ENCODE data around the gene RECK. TPM values are rescaled to one million over a fixed set of nuclear protein-coding genes. Genes with fewer than 3 reads are reported as not detected.

The RECK gene
- total and polyA plus RNA-seq, 2 donors (not counting 1 experiment from before 2014, with no cell fraction given): 98.4 to 212 TPM

DNA sequence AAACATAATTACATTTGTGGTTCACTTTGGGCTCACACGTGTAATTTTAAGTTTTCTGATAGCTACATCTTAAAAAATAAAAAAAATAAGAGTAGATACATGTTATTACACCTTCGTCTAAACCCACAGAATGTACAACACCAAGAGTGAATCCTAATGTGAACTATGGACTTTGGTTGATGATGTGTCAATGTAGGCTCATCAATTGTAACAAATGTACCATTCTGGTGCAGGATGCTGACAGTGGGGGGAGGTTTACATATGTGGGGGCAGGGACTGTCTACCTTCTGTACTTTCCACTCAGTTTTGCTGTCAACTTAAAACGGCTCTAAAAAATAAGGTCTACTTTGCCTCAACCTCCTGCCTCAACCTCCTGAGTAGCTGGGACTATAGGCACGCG, 2.5 kb upstream of the RECK start:
- peaks cover 17% of the 10 kb centered on the region for H3K4me1 ChIP-seq (ENCODE audit: control insufficient read depth, extremely low read depth, insufficient read depth, low read length)
- no peak overlapping the region for H3K9ac ChIP-seq (ENCODE audit: insufficient read depth, low read length)

DNA sequence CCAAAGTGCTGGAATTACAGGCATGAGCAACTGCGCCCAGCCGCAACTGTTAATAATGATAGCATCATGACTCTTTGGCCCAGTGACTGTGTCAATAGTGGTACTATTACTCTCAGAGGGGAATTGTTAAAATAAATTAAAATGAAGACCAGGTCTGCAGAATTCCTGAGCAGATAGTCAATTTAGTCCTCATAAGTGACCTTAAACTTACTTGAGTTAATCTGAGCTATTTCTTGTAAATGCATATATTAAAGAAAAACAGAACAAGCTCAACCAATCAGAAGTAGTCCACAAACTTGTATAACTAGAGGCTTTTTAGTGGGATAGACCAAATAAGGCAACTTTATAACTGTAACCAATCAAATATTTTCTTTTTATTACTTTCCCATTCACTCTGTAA, 1.7 kb upstream of the RECK start:
- no peak overlapping the region for H2AFZ ChIP-seq (ENCODE audit: low read length)
- H3K4me1 ChIP-seq (ENCODE audit: control insufficient read depth, extremely low read depth, insufficient read depth, low read length): peaks cover 14% of the 10 kb centered on the region
- H3K4me2 ChIP-seq (ENCODE audit: extremely low read depth, insufficient read depth, low read length): no peak overlapping the region
- no peak overlapping the region for H3K9ac ChIP-seq (ENCODE audit: insufficient read depth, low read length)
- no peaks in the 10 kb centered on the region for H3K27me3 ChIP-seq (ENCODE audit: control insufficient read depth, insufficient read depth, low read length)
- H3K9me3 ChIP-seq (ENCODE audit: control insufficient read depth, insufficient read depth, low read depth, low read length): no peaks in the 10 kb centered on the region
- H3K27ac ChIP-seq (ENCODE audit: insufficient read depth, low read length): no peak overlapping the region
- TF ChIP-seq EZH2 (IDR thresholded peaks at IDR 0.05; ENCODE audit: low read length, missing control alignments): no peak
- TF ChIP-seq, protein P1, sequence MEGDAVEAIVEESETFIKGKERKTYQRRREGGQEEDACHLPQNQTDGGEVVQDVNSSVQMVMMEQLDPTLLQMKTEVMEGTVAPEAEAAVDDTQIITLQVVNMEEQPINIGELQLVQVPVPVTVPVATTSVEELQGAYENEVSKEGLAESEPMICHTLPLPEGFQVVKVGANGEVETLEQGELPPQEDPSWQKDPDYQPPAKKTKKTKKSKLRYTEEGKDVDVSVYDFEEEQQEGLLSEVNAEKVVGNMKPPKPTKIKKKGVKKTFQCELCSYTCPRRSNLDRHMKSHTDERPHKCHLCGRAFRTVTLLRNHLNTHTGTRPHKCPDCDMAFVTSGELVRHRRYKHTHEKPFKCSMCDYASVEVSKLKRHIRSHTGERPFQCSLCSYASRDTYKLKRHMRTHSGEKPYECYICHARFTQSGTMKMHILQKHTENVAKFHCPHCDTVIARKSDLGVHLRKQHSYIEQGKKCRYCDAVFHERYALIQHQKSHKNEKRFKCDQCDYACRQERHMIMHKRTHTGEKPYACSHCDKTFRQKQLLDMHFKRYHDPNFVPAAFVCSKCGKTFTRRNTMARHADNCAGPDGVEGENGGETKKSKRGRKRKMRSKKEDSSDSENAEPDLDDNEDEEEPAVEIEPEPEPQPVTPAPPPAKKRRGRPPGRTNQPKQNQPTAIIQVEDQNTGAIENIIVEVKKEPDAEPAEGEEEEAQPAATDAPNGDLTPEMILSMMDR (conservative IDR thresholded peaks at IDR 0.05 in 1 of 2, IDR thresholded peaks at IDR 0.05 in 1 of 2; ENCODE audit: low read depth in 1 of 2, low read length in 2 of 2): no peak
- no peak for DNase-seq (ENCODE audit: low read depth in 2 of 2)
- no peaks in the 10 kb centered on the region for H4K20me1 ChIP-seq (ENCODE audit: control insufficient read depth, extremely low read depth, insufficient read depth, low read length)
- H3K4me3 ChIP-seq (replicated peaks in 1 of 4; ENCODE audit: control extremely low read depth in 1 of 4, insufficient read depth in 1 of 4, low read depth in 3 of 4, low read length in 4 of 4): no peak overlapping the region
- H3K36me3 ChIP-seq (ENCODE audit: control insufficient read depth, insufficient read depth, low read length): no peaks in the 10 kb centered on the region
- peaks cover 29% of the 10 kb centered on the region for H3K79me2 ChIP-seq (ENCODE audit: control insufficient read depth, insufficient read depth, low read length)

More for the DNA sequence above, 2.5 kb upstream of the RECK start:
- no peaks in the 10 kb centered on the region for H3K36me3 ChIP-seq (ENCODE audit: control insufficient read depth, insufficient read depth, low read length)
- H3K79me2 ChIP-seq (ENCODE audit: control insufficient read depth, insufficient read depth, low read length): peaks cover 24% of the 10 kb centered on the region
- H3K27me3 ChIP-seq (ENCODE audit: control insufficient read depth, insufficient read depth, low read length): no peaks in the 10 kb centered on the region
- H3K27ac ChIP-seq (ENCODE audit: insufficient read depth, low read length): no peak overlapping the region
- no peaks in the 10 kb centered on the region for H3K9me3 ChIP-seq (ENCODE audit: control insufficient read depth, insufficient read depth, low read depth, low read length)
- H3K4me2 ChIP-seq (ENCODE audit: extremely low read depth, insufficient read depth, low read length): no peak overlapping the region
- H3K4me3 ChIP-seq (replicated peaks in 1 of 4; ENCODE audit: control extremely low read depth in 1 of 4, insufficient read depth in 1 of 4, low read depth in 3 of 4, low read length in 4 of 4): no peak overlapping the region
- TF ChIP-seq, protein P1 (conservative IDR thresholded peaks at IDR 0.05 in 1 of 2, IDR thresholded peaks at IDR 0.05 in 1 of 2; ENCODE audit: low read depth in 1 of 2, low read length in 2 of 2): no peak
- TF ChIP-seq EZH2 (IDR thresholded peaks at IDR 0.05; ENCODE audit: low read length, missing control alignments): no peak
- H4K20me1 ChIP-seq (ENCODE audit: control insufficient read depth, extremely low read depth, insufficient read depth, low read length): no peaks in the 10 kb centered on the region
- no peak overlapping the region for H2AFZ ChIP-seq (ENCODE audit: low read length)
- DNase-seq (ENCODE audit: low read depth in 2 of 2): no peak

DNA sequence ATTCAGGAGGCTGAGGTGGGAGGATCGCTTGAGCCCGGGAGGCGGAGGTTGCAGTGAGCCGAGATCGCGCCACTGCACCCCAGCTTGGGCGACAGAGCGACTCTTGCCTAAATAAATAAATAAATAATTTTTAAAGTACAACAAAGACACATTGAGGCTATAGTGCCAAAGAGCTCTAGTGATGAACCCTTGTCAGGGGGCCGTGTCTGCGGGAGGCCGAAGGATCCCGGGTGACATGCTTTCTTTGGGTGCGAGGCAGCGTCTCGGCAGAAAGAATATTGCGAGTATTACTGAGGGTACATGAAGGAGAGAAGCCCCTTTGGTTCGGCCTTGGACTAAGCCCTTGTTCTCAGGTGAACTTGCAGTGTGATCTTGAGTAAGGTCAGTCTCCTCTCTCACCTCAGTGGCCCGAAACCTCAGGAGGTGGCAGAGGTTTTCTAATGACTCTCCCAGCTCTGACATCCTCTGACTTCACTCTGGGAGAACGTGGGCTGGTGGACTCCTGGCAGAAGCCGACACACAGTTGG, 397 bp upstream of the RECK start:
- Histone ChIP-seq H3K36me3 (ENCODE audit: control insufficient read depth, insufficient read depth, low read length) (no peaks in the 10 kb centered on the region), H3K4me1 (ENCODE audit: control insufficient read depth, extremely low read depth, insufficient read depth, low read length) (peaks cover 14% of the 10 kb centered on the region), H3K4me3 (replicated peaks in 1 of 4; ENCODE audit: control extremely low read depth in 1 of 4, insufficient read depth in 1 of 4, low read depth in 3 of 4, low read length in 4 of 4) (peak overlapping the region; percentile 15 to 50 (median 34)), H3K4me2 (ENCODE audit: extremely low read depth, insufficient read depth, low read length) (peak overlapping the region; percentile 76), H3K27me3 (ENCODE audit: control insufficient read depth, insufficient read depth, low read length) (no peaks in the 10 kb centered on the region), H2AFZ (ENCODE audit: low read length) (peak overlapping the region; percentile 68), H3K79me2 (ENCODE audit: control insufficient read depth, insufficient read depth, low read length) (peaks cover 42% of the 10 kb centered on the region), H3K9me3 (ENCODE audit: control insufficient read depth, insufficient read depth, low read depth, low read length) (no peaks in the 10 kb centered on the region), H3K27ac (ENCODE audit: insufficient read depth, low read length) (peak overlapping the region; percentile 46), H3K9ac (ENCODE audit: insufficient read depth, low read length) (no peak overlapping the region), H4K20me1 (ENCODE audit: control insufficient read depth, extremely low read depth, insufficient read depth, low read length) (no peaks in the 10 kb centered on the region)
- no peak for DNase-seq (ENCODE audit: low read depth in 2 of 2)
- TF ChIP-seq, protein P1 (conservative IDR thresholded peaks at IDR 0.05 in 1 of 2, IDR thresholded peaks at IDR 0.05 in 1 of 2; ENCODE audit: low read depth in 1 of 2, low read length in 2 of 2): no peak
- TF ChIP-seq EZH2 (IDR thresholded peaks at IDR 0.05; ENCODE audit: low read length, missing control alignments): no peak
